Left lung (tissue), 10 donors: ENCODE measurements around the gene AGO4. TPM values are rescaled to one million over a fixed set of nuclear protein-coding genes. Genes with fewer than 3 reads are reported as not detected.
A peak's percentile ranks its signal among the peaks of the same experiment; 100 is the strongest.

Experiments
- ATAC-seq: fragments of 200-7000 bp; cut with Tn5 transposase; one replicate; pipeline ENCODE4 v1.9.1; 2020; ENCODE audit warnings: moderate library complexity
- DNase-seq, 4 donors: peaks; one replicate each; pipeline ENCODE4 v3.0.0-alpha.2; 2013 to 2020
- H3K27ac ChIP-seq, 2 donors: fragments of 200-600 bp; sonication (generic) in 1 of 2; one replicate each; pipeline versions ENCODE4 v1.5.0 to v1.8.0; 2020 to 2021
- H3K27me3 ChIP-seq, 2 donors: fragments of 200-600 bp; sonication (generic) in 1 of 2; one replicate each; pipeline versions ENCODE4 v1.5.0 to v1.8.0; 2020 to 2021
- H3K36me3 ChIP-seq, 2 donors: fragments of 200-600 bp; sonication (generic) in 1 of 2; one replicate each; pipeline versions ENCODE4 v1.5.0 to v1.8.0; 2020 to 2021
- H3K4me1 ChIP-seq, 2 donors: fragments of 200-600 bp; one replicate each; pipeline ENCODE4 v1.8.0; 2021
- H3K4me3 ChIP-seq, 2 donors: fragments of 200-600 bp; sonication (generic) in 1 of 2; one replicate each; pipeline versions ENCODE4 v1.5.0 to v1.8.0; 2020 to 2021; ENCODE audit warnings: mild to moderate bottlenecking in 1 of 2
- H3K9me3 ChIP-seq, 2 donors: fragments of 200-600 bp; sonication (generic) in 1 of 2; one replicate each; pipeline versions ENCODE4 v1.5.0 to v1.8.0; 2020 to 2021
- CTCF ChIP-seq, 2 donors: fragments of 200-600 bp; sonication (generic) in 1 of 2; IDR thresholded peaks; one replicate each; pipeline versions ENCODE4 v1.5.0 to v1.8.0; 2021; ENCODE audit warnings: antibody characterized with exemption in 2 of 2
- intact Hi-C, 2 donors: fragments of 100-400 bp; cut with DNase I; formaldehyde crosslinking; loops; one replicate each; pipeline versions ENCODE4 v1.11.2 to v1.14.2; 2022
- polyA plus RNA-seq, 6 donors: library from polyadenylated mRNA; unstranded; fragments of 120-200 nt; gene quantifications; one replicate each; pipeline ENCODE4 v1.2.1, GENCODE V29; 2013; ENCODE audit not compliant: insufficient read length in 6 of 6
- total RNA-seq, 2 donors: library from RNA; stranded (reverse); fragmentation: NEBNext Ultra II Directional; extraction: Animal tissue kit (Norgen Biotek cat#: 25700); gene quantifications; one replicate each; pipeline ENCODE4 v1.2.1, GENCODE V29; 2021
- donor health status: DM: no; HTN: yes; CAD: no.
- donor health status: DM: no; HTN: no; CAD: no.

AGO4 gene
- total and polyA plus RNA-seq, 8 donors, result 16.9 to 39.1 (median 34.8) TPM

DNA sequence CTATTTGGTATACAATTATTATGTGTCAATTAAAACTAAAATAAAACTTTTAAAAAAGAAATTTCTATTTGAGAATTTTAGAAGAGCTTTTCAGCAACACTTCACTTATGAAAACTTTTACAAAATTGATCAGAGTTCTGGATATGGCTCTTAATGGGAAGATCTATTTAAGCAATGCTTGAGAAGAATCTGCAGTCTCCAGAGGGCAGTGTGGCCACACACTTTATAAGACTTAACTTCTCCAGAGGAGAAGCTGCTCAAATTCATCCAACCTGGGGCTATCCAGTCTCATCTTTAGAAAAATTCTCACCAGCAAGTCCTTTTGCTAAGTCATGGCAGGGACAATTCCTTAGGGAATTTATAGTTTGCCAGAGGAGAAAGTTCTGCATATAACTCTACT lies 50.0 kb downstream of the AGO4 start:
- intact Hi-C loops, result no loop called here

GRCh38 chr1:35860696-35861095 lies 52.9 kb downstream of the AGO4 start:
- no peaks in the 10 kb centered on the region for H3K27me3 ChIP-seq
- peaks cover 0 to 16% of the 10 kb centered on the region in 2 donors for H3K36me3 ChIP-seq
- intact Hi-C loops, result no loop called here
- ATAC-seq (no peak), DNase-seq (no peak)
- H3K4me3 ChIP-seq, result no peak overlapping the region
- peak overlapping the region in 1 of 2 donors; percentile 35 for H3K27ac ChIP-seq
- H3K9me3 ChIP-seq, result no peaks in the 10 kb centered on the region
- no peak for TF ChIP-seq CTCF (IDR thresholded peaks at IDR 0.05)
- H3K4me1 ChIP-seq, result peaks cover 0 to 47% of the 10 kb centered on the region in 2 donors

More for the DNA sequence above, 50.0 kb downstream of the AGO4 start:
- Histone ChIP-seq H3K36me3 (peaks cover 0 to 44% of the 10 kb centered on the region in 2 donors), H3K27me3 (no peaks in the 10 kb centered on the region), H3K4me1 (peaks cover 0 to 20% of the 10 kb centered on the region in 2 donors), H3K27ac (no peak overlapping the region), H3K9me3 (no peaks in the 10 kb centered on the region), H3K4me3 (no peak overlapping the region)
- no peak for TF ChIP-seq CTCF (IDR thresholded peaks at IDR 0.05)
- peak; percentile 47 for ATAC-seq
- DNase-seq, result peak in 1 of 4 donors; percentile 34

- no peaks in the 10 kb centered on the region for H3K9me3 ChIP-seq
- no peak for TF ChIP-seq CTCF (IDR thresholded peaks at IDR 0.05)
- H3K4me1 ChIP-seq, result peaks cover 0 to 54% of the 10 kb centered on the region in 2 donors
- ATAC-seq, result no peak
- DNase-seq, result no peak
- peaks cover 0 to 8% of the 10 kb centered on the region in 2 donors for H3K36me3 ChIP-seq
- H3K27ac ChIP-seq, result no peak overlapping the region
- intact Hi-C loops, result no loop called here
- no peaks in the 10 kb centered on the region for H3K27me3 ChIP-seq
- no peak overlapping the region for H3K4me3 ChIP-seq
Observed at GRCh38 chr1:35863136-35863535, 55.3 kb downstream of the AGO4 start.

- Histone ChIP-seq H3K36me3 (peaks cover 0 to 4% of the 10 kb centered on the region in 2 donors), H3K4me1 (peaks cover 0 to 54% of the 10 kb centered on the region in 2 donors), H3K27me3 (no peaks in the 10 kb centered on the region), H3K4me3 (no peak overlapping the region), H3K27ac (peak overlapping the region in 1 of 2 donors; percentile 61), H3K9me3 (no peaks in the 10 kb centered on the region)
- peak; percentile 18 for ATAC-seq
- no peak for DNase-seq
- intact Hi-C loops, result no loop called here
- TF ChIP-seq CTCF (IDR thresholded peaks at IDR 0.05), result no peak
Observed at GRCh38 chr1:35863881-35864625, 56.2 kb downstream of the AGO4 start.

DNA sequence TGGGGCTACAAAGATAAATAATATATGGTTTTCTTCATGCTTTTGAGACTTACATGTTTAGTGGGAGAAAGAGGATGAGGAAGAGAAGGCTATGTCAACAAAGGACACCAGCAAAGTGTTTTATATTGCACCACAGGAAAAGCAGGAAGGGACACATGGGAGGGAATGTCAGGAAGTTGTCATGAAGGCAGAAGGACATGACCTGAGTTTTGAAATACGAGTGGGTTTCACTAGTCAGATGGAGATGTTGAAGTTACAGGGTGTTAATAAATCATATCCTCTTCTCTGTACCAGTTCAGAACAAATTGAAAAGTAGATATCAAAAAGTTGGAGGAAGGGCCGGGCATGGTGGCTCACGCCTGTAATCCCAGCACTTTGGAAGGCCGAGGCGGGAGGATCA lies 57.0 kb downstream of the AGO4 start:
- peak overlapping the region in 1 of 2 donors; percentile 61 for H3K27ac ChIP-seq
- H3K4me1 ChIP-seq, result peaks cover 0 to 54% of the 10 kb centered on the region in 2 donors
- no peaks in the 10 kb centered on the region for H3K9me3 ChIP-seq
- intact Hi-C loops, result no loop called here
- ATAC-seq (peak; percentile 53), DNase-seq (no peak)
- no peak overlapping the region for H3K4me3 ChIP-seq
- TF ChIP-seq CTCF (IDR thresholded peaks at IDR 0.05), result no peak
- no peaks in the 10 kb centered on the region for H3K27me3 ChIP-seq
- peaks cover 0 to 4% of the 10 kb centered on the region in 2 donors for H3K36me3 ChIP-seq
